A549 (cell line): ENCODE measurements around the gene COG2. TPM values are rescaled to one million over a fixed set of nuclear protein-coding genes. Genes with fewer than 3 reads are reported as not detected.
A peak's percentile ranks its signal among the peaks of the same experiment; 100 is the strongest.

ENCODE experiments used
- ATAC-seq, 2 experiments: fragments of 200-7000 bp in 1 of 2; fragments of >200 bp in 1 of 2; cut with Nextera tagmentation in 1 of 2; cut with Tn5 transposase in 1 of 2; 3 replicates each; pipeline versions ENCODE4 v1.8.0 to v1.9.1; 2018 to 2020; ENCODE audit warnings: mild to moderate bottlenecking in 1 of 2, moderate library complexity in 1 of 2
- CTCF ChIA-PET: fragments of 300-600 bp; sonication (Branson Sonifier 250); formaldehyde crosslinking; extraction: SDS; loops from one replicate; lab custom pipeline; 2021; ENCODE audit warnings: antibody characterized with exemption, inconsistent platforms; lab: Yijun Ruan, JAX
- POLR2A ChIA-PET: fragments of 350-600 bp; formaldehyde crosslinking; extraction: SDS; loops from one replicate; lab custom pipeline; 2021; ENCODE audit warnings: antibody characterized with exemption, inconsistent platforms; lab: Yijun Ruan, JAX
- DNase-seq, 2 experiments: peaks; one replicate each; pipeline versions ENCODE4 v3.0.0 to v3.0.0-alpha.2; 2011 to 2016; ENCODE audit warnings: low read depth in 1 of 2, low spot score in 1 of 2
- FAIRE-seq: peaks from 2 replicates; lab custom pipeline; 2011; peaks lifted over from hg19 to GRCh38; lab: Jason Lieb, UNC
- H3K27ac ChIP-seq, 2 experiments: fragments of >200 bp; sonication (Bioruptor Twin); formaldehyde crosslinking; 3 replicates each; pipeline ENCODE4 v1.5.1; 2016 to 2017
- H3K4me1 ChIP-seq: fragments of >200 bp; sonication (Bioruptor Twin); formaldehyde crosslinking; 3 replicates; pipeline ENCODE4 v1.6.1; 2016
- H3K4me2 ChIP-seq: fragments of >200 bp; sonication (Bioruptor Twin); formaldehyde crosslinking; 3 replicates; pipeline ENCODE4 v1.6.1; 2016
- H3K4me3 ChIP-seq: fragments of >200 bp; sonication (Bioruptor Twin); formaldehyde crosslinking; 3 replicates; pipeline ENCODE4 v1.5.1; 2016
- H3K9me3 ChIP-seq: fragments of >200 bp; sonication (Bioruptor Twin); formaldehyde crosslinking; 3 replicates; pipeline ENCODE4 v1.6.1; 2016
- CBX8 ChIP-seq: fragments of 200-600 bp; sonication (generic); IDR thresholded peaks from 2 replicates; pipeline ENCODE4 v1.6.1; 2016
- CEBPB ChIP-seq, 2 experiments: fragments of >200 bp in 1 of 2; sonication (Bioruptor Twin) in 1 of 2; formaldehyde crosslinking in 1 of 2; IDR thresholded peaks; 2 replicates each; pipeline ENCODE4 v1.6.1; 2012 to 2016
- CHD2 ChIP-seq: fragments of 150-350 bp; IDR thresholded peaks from 2 replicates; pipeline ENCODE4 v1.6.1; 2014; ENCODE audit warnings: low read length; ENCODE audit not compliant: partially characterized antibody
- CHD4 ChIP-seq: fragments of 200-600 bp; sonication (generic); IDR thresholded peaks from 2 replicates; pipeline ENCODE4 v1.6.1; 2016; ENCODE audit warnings: antibody characterized with exemption, mild to moderate bottlenecking, borderline replicate concordance
- CTCF ChIP-seq: fragments of >200 bp; sonication (Bioruptor Twin); formaldehyde crosslinking; IDR thresholded peaks from 3 replicates; pipeline ENCODE4 v1.5.1; 2016
- EHF ChIP-seq: fragments of 250-450 bp; sonication (Bioruptor Pico); IDR thresholded peaks from 2 replicates; pipeline ENCODE4 v1.5.0; 2020; ENCODE audit warnings: mild to moderate bottlenecking
- ELK1 ChIP-seq: fragments of 150-350 bp; IDR thresholded peaks from 2 replicates; pipeline ENCODE4 v1.6.1; 2014; ENCODE audit warnings: low read depth, mild to moderate bottlenecking, low read length
- EP300 ChIP-seq, 2 experiments: fragments of >200 bp; sonication (Bioruptor Twin); formaldehyde crosslinking; IDR thresholded peaks; 2 replicates in 1 of 2; 3 replicates in 1 of 2; pipeline ENCODE4 v1.6.1; 2016 to 2017
- GATA3 ChIP-seq: IDR thresholded peaks from 2 replicates; pipeline ENCODE4 v1.6.1; 2012; ENCODE audit warnings: borderline replicate concordance
- HES2 ChIP-seq: fragments of >200 bp; sonication (Bioruptor Twin); formaldehyde crosslinking; IDR thresholded peaks from 2 replicates; pipeline ENCODE4 v1.6.1; 2016
- HMGXB4 ChIP-seq: fragments of 250-450 bp; sonication (Bioruptor Pico); IDR thresholded peaks from 2 replicates; pipeline ENCODE4 v1.5.0; 2021; ENCODE audit warnings: mild to moderate bottlenecking, moderate library complexity, borderline replicate concordance
- HOXB5 ChIP-seq: fragments of 250-450 bp; sonication (Bioruptor Pico); IDR thresholded peaks from 2 replicates; pipeline ENCODE4 v1.5.0; 2020; ENCODE audit warnings: mild to moderate bottlenecking, moderate library complexity
- MAZ ChIP-seq: fragments of 150-350 bp; IDR thresholded peaks from 2 replicates; pipeline ENCODE4 v1.6.1; 2014; ENCODE audit warnings: antibody characterized with exemption, low read depth, low read length, borderline replicate concordance
- NFE2L2 ChIP-seq: fragments of 150-350 bp; conservative IDR thresholded peaks from 2 replicates; pipeline ENCODE4 v1.6.1; 2014; ENCODE audit warnings: low read length
- NPAS2 ChIP-seq: fragments of 250-450 bp; sonication (Bioruptor Pico); IDR thresholded peaks from 2 replicates; pipeline ENCODE4 v1.8.0; 2022; ENCODE audit warnings: mild to moderate bottlenecking, moderate library complexity, borderline replicate concordance
- PBX3 ChIP-seq: IDR thresholded peaks from 2 replicates; pipeline ENCODE4 v1.6.1; 2012
- PHF8 ChIP-seq: fragments of 200-600 bp; sonication (generic); IDR thresholded peaks from 2 replicates; pipeline ENCODE4 v1.6.1; 2016; ENCODE audit warnings: low read depth, mild to moderate bottlenecking, antibody characterized with exemption, moderate library complexity, borderline replicate concordance
- TFCP2L1 ChIP-seq: fragments of 250-450 bp; sonication (Bioruptor Pico); IDR thresholded peaks from 2 replicates; pipeline ENCODE4 v1.5.0; 2021; ENCODE audit warnings: mild to moderate bottlenecking
- ZC3H11A ChIP-seq: fragments of 450-650 bp; IDR thresholded peaks from 2 replicates; pipeline ENCODE4 v1.6.1; 2014; ENCODE audit warnings: antibody characterized with exemption, mild to moderate bottlenecking
- ZFP36 ChIP-seq: fragments of 450-650 bp; IDR thresholded peaks from 2 replicates; pipeline ENCODE4 v1.6.1; 2014; ENCODE audit warnings: borderline replicate concordance; ENCODE audit not compliant: partially characterized antibody
- WGBS: methylation state at CpG from one replicate; pipeline ENCODE4 v1.1.6; 2017; ENCODE audit errors: missing lambda C conversion rate; 5-methylcytosine and 5-hydroxymethylcytosine counted together
- polyA plus RNA-seq, 4 experiments: library from polyadenylated mRNA; depleted of rRNA in 3 of 4; stranded (reverse); fragments of >200 nt; fragmentation: RNase III in 1 of 4; extraction: RNeasy Plus Mini Kit Qiagen cat#74134 plus additional on column Dnase treatment in 1 of 4; gene quantifications; 2 replicates in 3 of 4; 3 replicates in 1 of 4; pipeline ENCODE4 v1.2.3, GENCODE V29; 2011 to 2017

COG2 gene
- polyA plus RNA-seq, 2 of the 4 experiments (the other 2 are of a cell fraction): 23.0 to 34.2 TPM

GRCh38 chr1:230701895-230702768, 59.9 kb downstream of the COG2 start:
- CTCF ChIA-PET: interaction anchor here (0.9 to 1.3 kb wide), 2 partner anchors 15 to 71 kb away, joined by 3 read pairs; no protein-coding TSS in a partner anchor
- FAIRE-seq: no peak

GRCh38 chr1:230702934-230703678, 60.8 kb downstream of the COG2 start:
- H3K9me3 ChIP-seq: no peaks in the 10 kb centered on the region
- ChIA-PET POLR2A (no interaction called here), CTCF (interaction anchor here (0.9 kb wide), 1 partner anchor 70 kb away, joined by 3 read pairs; no protein-coding TSS in a partner anchor)
- no peak overlapping the region for H3K4me2 ChIP-seq
- no peaks in the 10 kb centered on the region for H3K4me1 ChIP-seq
- WGBS: 63% methylated on average over 13 of the region's 14 CpGs
- no peak for FAIRE-seq
- TF ChIP-seq NFE2L2: no peak
- TF ChIP-seq TFCP2L1: no peak
- TF ChIP-seq CEBPB (IDR thresholded peaks at IDR 0.05): no peak
- H3K4me3 ChIP-seq: no peak overlapping the region
- no peak overlapping the region for H3K27ac ChIP-seq
- ATAC-seq: peak in 1 of 2 experiments; percentile 30; a peak in 1 of 6 replicates
- no peak for DNase-seq

More at GRCh38 chr1:230701895-230702768, 59.9 kb downstream of the COG2 start:
- Histone ChIP-seq H3K27ac (no peak overlapping the region), H3K4me2 (no peak overlapping the region), H3K4me1 (no peaks in the 10 kb centered on the region), H3K4me3 (no peak overlapping the region), H3K9me3 (no peaks in the 10 kb centered on the region)
- no peak for TF ChIP-seq ZFP36
- TF ChIP-seq NFE2L2: no peak
- no peak for TF ChIP-seq EHF (CRISPR knock-in tag)
- TF ChIP-seq PHF8: no peak
- no peak for TF ChIP-seq PBX3
- no peak for TF ChIP-seq TFCP2L1
- no peak for TF ChIP-seq HES2
- TF ChIP-seq CTCF: no peak
- ATAC-seq: no peak
- no peak for DNase-seq
- 76% methylated on average over 19 of the region's 19 CpGs for WGBS
- POLR2A ChIA-PET: no interaction called here

GRCh38 chr1:230703679-230704385, 61.6 kb downstream of the COG2 start:
- no peak for DNase-seq
- 79% methylated on average over 6 of the region's 8 CpGs for WGBS
- ChIA-PET POLR2A (no interaction called here), CTCF (no interaction called here)
- ATAC-seq: no peak
- no peak overlapping the region for H3K4me2 ChIP-seq
- no peak for FAIRE-seq
- no peak overlapping the region for H3K27ac ChIP-seq
- H3K9me3 ChIP-seq: no peaks in the 10 kb centered on the region
- H3K4me3 ChIP-seq: no peak overlapping the region
- H3K4me1 ChIP-seq: peaks cover 3% of the 10 kb centered on the region; the same call in 1 of the 3 replicates
- TF ChIP-seq HMGXB4 (CRISPR knock-in tag) (no peak), CEBPB (IDR thresholded peaks at IDR 0.05) (no peak), MAZ (no peak), GATA3 (no peak), ZFP36 (no peak), CBX8 (no peak), PBX3 (no peak), ZC3H11A (no peak), ELK1 (no peak), EP300 (IDR thresholded peaks at IDR 0.05) (no peak), CHD2 (no peak), NPAS2 (CRISPR knock-in tag) (no peak), HOXB5 (CRISPR knock-in tag) (no peak), CHD4 (no peak), NFE2L2 (no peak)
